HUDEP-2 (cell line): ENCODE data around the gene ATXN2.
"Not testable (repeated sequence)": the region's sequence is repeated elsewhere in the genome, so short reads cannot be mapped to it uniquely, and the experiment has no call there.

Source experiments
- DNase-seq, 76 experiments: peaks; one replicate each; lab custom pipeline; 2025; ENCODE audit not compliant: unreplicated experiment in 76 of 76; lab: John Stamatoyannopoulos, UW

The ATXN2 gene

GRCh38 chr12:111598637-111599452, at the start of gene ATXN2:
Gene ATXN2, minus strand, starts transcription at chr12:111599315. Its CDS starts 281 bp downstream, at chr12:111599034.
- DNase-seq, result peak in 43 of 76 experiments; percentile 30 to 85 (median 65)

GRCh38 chr12:111645433-111645832, 46.3 kb upstream of the ATXN2 start:
- DNase-seq, result no peak

DNA sequence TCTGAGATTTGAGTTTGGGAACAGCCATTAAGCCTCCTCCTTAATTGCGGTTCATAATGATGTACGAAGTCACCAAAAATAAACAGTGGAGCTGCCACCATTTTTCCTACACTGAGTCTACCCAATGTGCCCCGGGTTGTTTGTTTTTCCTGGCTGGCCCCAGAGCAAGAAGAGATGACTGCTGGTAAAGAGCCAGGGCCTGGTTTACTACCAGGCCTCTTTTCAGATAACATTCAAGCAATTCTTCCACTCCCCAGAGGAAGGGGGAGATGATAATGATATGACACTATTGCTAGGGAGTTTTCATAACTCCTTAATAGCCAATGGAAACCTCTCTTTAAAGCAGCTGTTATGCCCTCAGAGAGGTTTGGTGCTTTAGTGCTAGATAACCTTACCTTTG, 44.3 kb upstream of the ATXN2 start:
- peak in 48 of 76 experiments; percentile 5 to 66 (median 26) for DNase-seq

DNA sequence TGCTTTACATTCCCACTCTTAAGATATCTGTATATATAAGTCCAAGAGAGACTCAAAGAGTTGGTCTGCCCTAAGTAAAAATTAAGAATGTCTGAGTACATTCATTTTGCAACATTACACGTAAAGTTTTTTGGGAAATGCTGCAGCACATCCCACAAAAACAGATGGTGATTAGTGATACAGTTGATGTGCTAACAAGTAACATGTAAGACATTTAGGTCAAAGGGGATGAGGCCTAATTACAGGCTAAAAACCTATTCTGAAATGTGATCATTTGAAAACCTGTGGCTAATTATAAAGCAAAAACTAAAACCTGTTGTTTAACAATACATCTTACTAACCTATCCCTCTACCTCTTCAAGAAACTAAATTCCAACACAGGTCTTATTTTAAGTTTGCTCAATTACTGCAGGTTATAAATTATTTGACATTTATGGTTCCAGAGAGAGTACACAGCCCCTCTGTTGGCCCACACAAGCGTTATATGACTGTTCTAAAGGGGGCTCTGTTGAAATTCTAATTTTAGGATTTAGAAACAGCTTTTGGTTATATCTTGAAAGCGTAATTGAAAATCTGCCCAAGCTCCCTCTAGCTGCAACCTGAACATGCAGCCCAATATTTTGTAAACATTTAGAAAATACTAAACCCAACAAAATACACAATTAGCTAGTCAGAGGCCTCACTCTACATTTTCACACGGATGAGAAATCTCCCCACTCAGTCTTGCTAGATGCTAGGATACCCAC, 43.7 kb upstream of the ATXN2 start:
- no peak for DNase-seq

DNA sequence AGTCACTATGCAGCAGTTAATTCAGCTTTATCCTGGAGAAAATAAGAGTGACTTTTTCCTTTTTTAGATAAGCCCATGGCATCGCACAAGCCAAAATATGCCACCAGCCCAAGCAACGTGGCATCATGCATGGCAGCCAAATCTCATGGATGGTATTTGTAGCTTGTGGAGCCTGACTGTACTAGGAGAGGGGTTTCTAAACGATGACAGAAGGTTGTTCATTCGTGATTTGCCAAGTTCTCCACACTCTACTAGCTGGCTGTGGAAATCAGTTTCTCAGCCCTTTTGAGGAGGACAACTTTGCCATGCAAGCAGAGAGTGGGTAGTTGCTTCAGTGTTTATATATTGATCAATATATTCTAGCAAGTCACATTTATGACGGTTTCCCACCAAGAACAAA, 41.4 kb upstream of the ATXN2 start:
- DNase-seq, result no peak

GRCh38 chr12:111638556-111638955, 39.4 kb upstream of the ATXN2 start:
- peak in 4 of 76 experiments; percentile 3 to 14 (median 8) for DNase-seq

GRCh38 chr12:111636209-111636945, 37.3 kb upstream of the ATXN2 start:
- DNase-seq, result peak in 69 of 76 experiments; percentile 4 to 85 (median 48)

GRCh38 chr12:111635524-111635923, 36.4 kb upstream of the ATXN2 start:
- DNase-seq, result peak in 42 of 76 experiments; percentile 5 to 65 (median 28)

DNA sequence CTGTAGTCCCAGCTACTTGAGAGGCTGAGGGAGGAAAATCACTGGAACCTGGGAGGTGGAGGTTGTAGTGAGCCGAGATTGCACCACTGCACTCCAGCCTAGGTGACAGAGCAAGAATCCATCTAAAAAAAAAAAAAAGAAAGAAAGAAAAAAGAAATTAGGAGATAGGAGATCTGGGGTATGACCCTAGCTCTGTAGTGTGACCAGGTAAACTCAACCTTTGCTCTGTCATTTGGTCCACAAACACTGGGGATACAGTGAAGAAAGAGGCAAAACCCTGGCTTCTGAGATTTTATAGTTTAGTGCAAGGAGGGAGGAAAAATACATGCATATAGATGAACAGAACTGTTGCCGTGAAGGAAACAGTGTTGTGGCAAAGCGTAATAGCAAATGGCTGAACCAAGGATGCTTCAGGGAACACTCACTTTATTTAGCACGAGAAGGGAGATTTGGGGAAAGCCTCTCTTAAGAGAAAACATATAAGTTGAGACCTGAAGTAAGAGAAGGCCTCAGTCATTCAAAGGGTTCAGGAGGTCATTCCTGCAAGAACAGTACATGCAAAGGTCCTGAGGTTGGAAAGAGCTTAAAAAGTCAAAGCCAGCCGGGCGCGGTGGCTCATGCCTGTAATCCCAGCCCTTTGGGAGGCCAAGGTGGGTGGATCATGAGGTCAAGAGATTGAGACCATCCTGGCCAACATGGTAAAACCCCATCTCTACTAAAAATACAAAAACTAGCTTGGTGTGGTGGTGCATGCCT, 29.6 kb upstream of the ATXN2 start:
- no peak for DNase-seq

- DNase-seq, result no peak
Measured at GRCh38 chr12:111626230-111626629, 27.1 kb upstream of the ATXN2 start.

DNA sequence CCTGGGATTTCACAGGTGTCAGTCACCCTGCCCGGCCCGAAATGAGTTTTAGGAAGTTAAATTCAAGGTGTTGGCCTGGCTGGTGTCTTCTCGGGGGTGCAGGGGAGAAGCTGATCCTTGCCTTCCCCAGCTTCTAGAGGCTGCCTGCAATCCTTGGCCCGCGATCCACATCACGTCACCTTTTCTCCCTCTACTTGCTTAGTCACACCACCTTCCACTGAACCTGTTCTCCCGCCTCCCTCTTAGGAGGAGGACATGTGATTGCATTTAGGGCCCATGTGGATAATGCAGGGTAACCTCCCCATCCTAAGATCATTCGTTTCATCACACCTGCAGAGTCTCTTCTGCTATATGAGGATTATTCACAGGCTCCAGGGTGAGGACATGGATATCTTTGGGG, 25.4 kb upstream of the ATXN2 start:
- no peak for DNase-seq

GRCh38 chr12:111617841-111618240, 18.7 kb upstream of the ATXN2 start:
- DNase-seq, result not testable (repeated sequence)

- DNase-seq, result no peak
Measured at GRCh38 chr12:111616177-111616623, 17.1 kb upstream of the ATXN2 start.

DNA sequence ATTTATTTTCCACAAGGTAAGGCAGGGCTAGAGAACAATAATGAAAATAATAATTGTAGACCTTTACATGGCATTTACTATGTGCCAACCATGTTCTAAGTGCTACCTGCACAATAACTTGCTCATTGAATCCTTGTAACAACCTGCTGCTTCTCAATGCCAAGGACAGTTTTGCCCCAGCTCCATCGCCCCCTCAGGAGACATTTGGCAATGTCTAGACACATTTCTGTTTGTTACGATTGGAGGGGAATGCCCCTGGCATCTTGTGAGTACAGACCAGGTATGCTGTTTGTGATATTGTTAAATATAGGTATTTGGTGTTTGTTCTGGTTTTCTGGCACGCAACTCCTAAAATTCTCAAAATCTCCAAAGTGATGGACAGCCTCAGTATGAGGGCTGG, 8.1 kb upstream of the ATXN2 start:
- DNase-seq, result peak in 1 of 76 experiments; percentile 2

DNA sequence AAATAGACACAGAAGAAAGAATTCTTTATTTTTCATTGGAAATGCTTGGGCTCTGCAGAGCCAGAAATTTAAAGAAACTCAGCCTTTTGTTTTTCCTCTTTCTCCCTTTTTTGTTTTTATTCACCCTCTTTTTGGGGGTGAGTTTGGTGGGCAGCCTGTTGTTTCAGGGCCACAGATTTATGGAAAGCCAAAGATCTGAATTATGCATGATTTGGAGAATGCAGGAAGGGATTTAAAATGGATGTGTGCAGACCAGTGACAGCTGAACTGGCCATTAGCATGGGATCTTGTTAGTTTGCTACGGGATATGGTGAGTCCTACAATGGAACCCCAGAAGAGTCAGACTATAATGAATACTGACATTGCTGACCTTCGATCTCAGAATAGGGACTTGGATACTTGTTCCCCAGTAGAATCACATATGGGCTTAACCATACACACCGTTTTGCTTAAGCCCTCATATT, 7.7 kb upstream of the ATXN2 start:
- no peak for DNase-seq

- no peak for DNase-seq
Measured at GRCh38 chr12:111605911-111606766, 7.0 kb upstream of the ATXN2 start.

DNA sequence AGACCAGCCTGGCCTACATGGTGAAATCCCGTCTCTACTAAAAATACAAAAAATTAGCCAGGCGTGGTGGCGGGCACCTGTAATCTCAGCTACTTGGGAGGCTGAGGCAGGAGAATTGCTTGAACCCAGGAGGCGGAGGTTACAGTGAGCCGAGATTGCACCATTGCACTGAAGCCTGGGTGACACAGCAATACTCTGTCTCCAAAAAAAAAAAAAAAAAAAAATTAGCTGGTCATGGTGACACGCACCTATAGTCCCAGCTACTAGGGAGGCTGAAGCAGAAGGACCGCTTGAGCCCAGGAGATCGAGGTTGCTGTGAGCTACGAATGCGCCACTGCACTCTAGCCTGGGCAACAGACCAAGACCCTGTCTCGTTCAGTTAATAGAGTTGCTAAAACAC, 3.7 kb upstream of the ATXN2 start:
- DNase-seq, result not testable (repeated sequence)

DNA sequence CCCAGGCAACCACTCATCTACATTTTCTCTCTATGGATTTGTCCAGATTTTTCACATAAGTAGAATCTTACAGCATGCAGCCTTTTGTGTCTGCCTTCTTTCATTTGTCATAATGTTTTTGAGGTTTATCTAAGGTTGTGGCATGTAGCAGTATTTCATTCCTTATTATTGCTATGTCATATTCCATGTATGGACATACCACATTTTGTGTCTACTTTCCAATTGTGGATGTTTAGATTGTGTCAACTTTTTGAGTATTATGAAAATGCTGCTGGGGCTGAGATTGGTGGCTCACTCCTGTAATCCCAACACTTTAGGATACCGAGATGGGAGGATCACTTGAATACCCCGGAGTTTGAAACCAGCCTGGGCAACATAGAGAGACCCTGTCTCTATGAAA, 3.2 kb upstream of the ATXN2 start:
- DNase-seq, result no peak

- DNase-seq, result not testable (repeated sequence)
Measured at GRCh38 chr12:111600986-111601385, 1.9 kb upstream of the ATXN2 start.
